HepG2 (cell line): ENCODE results near the gene BTF3L4. TPM values are rescaled to one million over a fixed set of nuclear protein-coding genes. Genes with fewer than 3 reads are reported as not detected.
A peak's percentile ranks its signal among the peaks of the same experiment; 100 is the strongest.

Source experiments
- BRD4 ChIP-seq: sonication (generic); formaldehyde crosslinking; IDR thresholded peaks from 2 replicates; pipeline ENCODE4 v1.4.0; 2020; ENCODE audit warnings: missing genetic modification reagents
- FOSL1 ChIP-seq: sonication (generic); formaldehyde crosslinking; IDR thresholded peaks from 2 replicates; pipeline ENCODE4 v1.9.0; 2021; ENCODE audit warnings: missing genetic modification reagents, borderline replicate concordance
- GATAD1 ChIP-seq: IDR thresholded peaks from 2 replicates; pipeline ENCODE4 v1.6.1; 2016; ENCODE audit warnings: missing genetic modification reagents, missing compliant biosample characterization
- KMT2A ChIP-seq: sonication (generic); formaldehyde crosslinking; IDR thresholded peaks from 2 replicates; pipeline ENCODE4 v1.4.0; 2020; ENCODE audit warnings: missing genetic modification reagents
- RERE ChIP-seq: IDR thresholded peaks from 2 replicates; pipeline ENCODE4 v1.6.1; 2016; ENCODE audit warnings: low read depth, missing genetic modification reagents, missing compliant biosample characterization
- SOX6 ChIP-seq, 2 experiments: fragments of 450-650 bp in 1 of 2; sonication (generic) in 1 of 2; formaldehyde crosslinking in 1 of 2; IDR thresholded peaks; 2 replicates each; pipeline versions ENCODE4 v1.4.0 to v1.6.1; 2017 to 2020; ENCODE audit warnings: antibody characterized with exemption in 1 of 2, mild to moderate bottlenecking in 1 of 2, missing genetic modification reagents in 1 of 2
- TRIM24 ChIP-seq: sonication (generic); formaldehyde crosslinking; IDR thresholded peaks from 2 replicates; pipeline ENCODE4 v1.8.0; 2022; ENCODE audit warnings: mild to moderate bottlenecking, missing genetic modification reagents
- ZNF136 ChIP-seq: sonication (generic); formaldehyde crosslinking; IDR thresholded peaks from 2 replicates; pipeline ENCODE4 v1.8.1; 2022; ENCODE audit warnings: low read depth, mild to moderate bottlenecking, moderate library complexity, missing genetic modification reagents
- ZNF503 ChIP-seq: sonication (generic); formaldehyde crosslinking; IDR thresholded peaks from 2 replicates; pipeline ENCODE4 v1.4.0; 2020; ENCODE audit warnings: missing genetic modification reagents
- ZNF510 ChIP-seq: sonication (generic); formaldehyde crosslinking; IDR thresholded peaks from 2 replicates; pipeline ENCODE4 v1.4.0; 2020; ENCODE audit warnings: low read depth, mild to moderate bottlenecking, missing genetic modification reagents
- polyA plus RNA-seq, 8 experiments: library from polyadenylated mRNA; depleted of rRNA in 3 of 8; stranded (reverse) in 7 of 8; unstranded in 1 of 8; fragments of >200 nt; fragmentation: Illumina TruSeq in 4 of 8; extraction: Trizol in 4 of 8; gene quantifications; 2 replicates each; pipeline versions ENCODE4 v1.2.1 to v1.2.3, GENCODE V29; 2011 to 2016; ENCODE audit warnings: low read depth in 4 of 8, missing spikeins in 1 of 8, mixed read lengths in 1 of 8; ENCODE audit not compliant: insufficient read depth in 1 of 8
- total RNA-seq, 5 experiments: library from RNA; depleted of rRNA; stranded (reverse); fragments of >200 nt; fragmentation: Illumina TruSeq; extraction: Trizol; gene quantifications; 2 replicates each; pipeline ENCODE4 v1.2.3, GENCODE V29; 2016; ENCODE audit warnings: low read depth in 1 of 5
- TF ChIP-seq, protein P1 (sequence below): sonication (generic); formaldehyde crosslinking; IDR thresholded peaks from 2 replicates; pipeline ENCODE4 v1.4.0; 2020; ENCODE audit warnings: missing genetic modification reagents
- TF ChIP-seq, protein P2 (sequence below): IDR thresholded peaks from 2 replicates; pipeline ENCODE4 v1.6.1; 2016; ENCODE audit warnings: missing compliant biosample characterization, missing genetic modification reagents, borderline replicate concordance
- TF ChIP-seq, protein P3 (sequence below): sonication (generic); formaldehyde crosslinking; IDR thresholded peaks from 2 replicates; pipeline ENCODE4 v1.4.0; 2020; ENCODE audit warnings: missing genetic modification reagents
- TF ChIP-seq, protein P4 (sequence below): sonication (generic); formaldehyde crosslinking; IDR thresholded peaks from 2 replicates; pipeline ENCODE4 v1.4.0; 2020; ENCODE audit warnings: missing genetic modification reagents, low read depth, mild to moderate bottlenecking, borderline replicate concordance

Gene BTF3L4
- total and polyA plus RNA-seq, 2 of the 13 experiments (the other 11 are each of a cell fraction or from before 2014, with no cell fraction given), result 59.0 to 74.3 TPM

DNA sequence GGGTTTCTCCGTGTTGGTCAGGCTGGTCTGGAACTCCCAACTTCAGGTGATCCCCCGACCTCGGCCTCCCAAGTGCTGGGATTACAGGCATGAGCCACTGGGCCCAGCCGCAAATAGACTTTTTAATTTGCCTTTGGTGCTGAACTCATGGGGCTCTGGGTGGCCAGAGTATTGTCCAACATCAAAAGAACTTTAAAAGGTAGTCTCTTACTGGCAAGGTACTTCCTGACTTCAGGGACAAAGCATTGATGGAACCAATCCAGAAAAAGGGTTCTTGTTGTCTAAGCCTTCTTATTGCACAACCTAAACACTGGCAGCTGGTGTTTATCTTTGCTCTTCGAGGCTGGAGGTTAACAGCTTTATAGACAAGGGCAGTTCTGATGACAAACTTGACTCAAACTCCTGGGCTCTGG is 18.7 kb upstream of the BTF3L4 start (continued):
- TF ChIP-seq, protein P1, sequence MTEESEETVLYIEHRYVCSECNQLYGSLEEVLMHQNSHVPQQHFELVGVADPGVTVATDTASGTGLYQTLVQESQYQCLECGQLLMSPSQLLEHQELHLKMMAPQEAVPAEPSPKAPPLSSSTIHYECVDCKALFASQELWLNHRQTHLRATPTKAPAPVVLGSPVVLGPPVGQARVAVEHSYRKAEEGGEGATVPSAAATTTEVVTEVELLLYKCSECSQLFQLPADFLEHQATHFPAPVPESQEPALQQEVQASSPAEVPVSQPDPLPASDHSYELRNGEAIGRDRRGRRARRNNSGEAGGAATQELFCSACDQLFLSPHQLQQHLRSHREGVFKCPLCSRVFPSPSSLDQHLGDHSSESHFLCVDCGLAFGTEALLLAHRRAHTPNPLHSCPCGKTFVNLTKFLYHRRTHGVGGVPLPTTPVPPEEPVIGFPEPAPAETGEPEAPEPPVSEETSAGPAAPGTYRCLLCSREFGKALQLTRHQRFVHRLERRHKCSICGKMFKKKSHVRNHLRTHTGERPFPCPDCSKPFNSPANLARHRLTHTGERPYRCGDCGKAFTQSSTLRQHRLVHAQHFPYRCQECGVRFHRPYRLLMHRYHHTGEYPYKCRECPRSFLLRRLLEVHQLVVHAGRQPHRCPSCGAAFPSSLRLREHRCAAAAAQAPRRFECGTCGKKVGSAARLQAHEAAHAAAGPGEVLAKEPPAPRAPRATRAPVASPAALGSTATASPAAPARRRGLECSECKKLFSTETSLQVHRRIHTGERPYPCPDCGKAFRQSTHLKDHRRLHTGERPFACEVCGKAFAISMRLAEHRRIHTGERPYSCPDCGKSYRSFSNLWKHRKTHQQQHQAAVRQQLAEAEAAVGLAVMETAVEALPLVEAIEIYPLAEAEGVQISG (CRISPR knock-in tag), result peak; percentile 66
- TF ChIP-seq FOSL1 (CRISPR knock-in tag) (no peak), RERE (CRISPR knock-in tag) (peak; percentile 85), ZNF136 (peak; percentile 80; the same call in 1 of the 2 replicates), ZNF503 (peak; percentile 90), GATAD1 (peak; percentile 74), ZNF510 (peak; percentile 58; the same call in 1 of the 2 replicates), BRD4 (peak; percentile 59; the same call in 1 of the 2 replicates), SOX6 (IDR thresholded peaks at IDR 0.05) (no peak), SOX6 (CRISPR knock-in tag; IDR thresholded peaks at IDR 0.05) (peak; percentile 100), TRIM24 (CRISPR knock-in tag) (no peak), KMT2A (CRISPR knock-in tag) (peak; percentile 70; the same call in 1 of the 2 replicates)
- TF ChIP-seq, protein P2, sequence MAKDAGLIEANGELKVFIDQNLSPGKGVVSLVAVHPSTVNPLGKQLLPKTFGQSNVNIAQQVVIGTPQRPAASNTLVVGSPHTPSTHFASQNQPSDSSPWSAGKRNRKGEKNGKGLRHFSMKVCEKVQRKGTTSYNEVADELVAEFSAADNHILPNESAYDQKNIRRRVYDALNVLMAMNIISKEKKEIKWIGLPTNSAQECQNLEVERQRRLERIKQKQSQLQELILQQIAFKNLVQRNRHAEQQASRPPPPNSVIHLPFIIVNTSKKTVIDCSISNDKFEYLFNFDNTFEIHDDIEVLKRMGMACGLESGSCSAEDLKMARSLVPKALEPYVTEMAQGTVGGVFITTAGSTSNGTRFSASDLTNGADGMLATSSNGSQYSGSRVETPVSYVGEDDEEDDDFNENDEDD (CRISPR knock-in tag), result peak; percentile 35; the same call in 1 of the 2 replicates
- TF ChIP-seq, protein P3, sequence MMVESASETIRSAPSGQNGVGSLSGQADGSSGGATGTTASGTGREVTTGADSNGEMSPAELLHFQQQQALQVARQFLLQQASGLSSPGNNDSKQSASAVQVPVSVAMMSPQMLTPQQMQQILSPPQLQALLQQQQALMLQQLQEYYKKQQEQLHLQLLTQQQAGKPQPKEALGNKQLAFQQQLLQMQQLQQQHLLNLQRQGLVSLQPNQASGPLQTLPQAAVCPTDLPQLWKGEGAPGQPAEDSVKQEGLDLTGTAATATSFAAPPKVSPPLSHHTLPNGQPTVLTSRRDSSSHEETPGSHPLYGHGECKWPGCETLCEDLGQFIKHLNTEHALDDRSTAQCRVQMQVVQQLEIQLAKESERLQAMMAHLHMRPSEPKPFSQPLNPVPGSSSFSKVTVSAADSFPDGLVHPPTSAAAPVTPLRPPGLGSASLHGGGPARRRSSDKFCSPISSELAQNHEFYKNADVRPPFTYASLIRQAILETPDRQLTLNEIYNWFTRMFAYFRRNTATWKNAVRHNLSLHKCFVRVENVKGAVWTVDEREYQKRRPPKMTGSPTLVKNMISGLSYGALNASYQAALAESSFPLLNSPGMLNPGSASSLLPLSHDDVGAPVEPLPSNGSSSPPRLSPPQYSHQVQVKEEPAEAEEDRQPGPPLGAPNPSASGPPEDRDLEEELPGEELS (CRISPR knock-in tag), result peak; percentile 99
- TF ChIP-seq, protein P4, sequence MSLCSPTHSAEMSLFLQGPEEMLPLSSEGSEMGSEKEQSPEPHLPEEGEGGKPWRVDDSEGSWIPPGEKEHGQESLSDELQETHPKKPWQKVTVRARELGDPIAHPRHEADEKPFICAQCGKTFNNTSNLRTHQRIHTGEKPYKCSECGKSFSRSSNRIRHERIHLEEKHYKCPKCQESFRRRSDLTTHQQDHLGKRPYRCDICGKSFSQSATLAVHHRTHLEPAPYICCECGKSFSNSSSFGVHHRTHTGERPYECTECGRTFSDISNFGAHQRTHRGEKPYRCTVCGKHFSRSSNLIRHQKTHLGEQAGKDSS (CRISPR knock-in tag), result 0 out of 2 replicates have a peak, but pooled peaks have one; percentile 63
